ENCODE data around the gene DLL1. TPM values are rescaled to one million over a fixed set of nuclear protein-coding genes. Genes with fewer than 3 reads are reported as not detected.

DLL1 gene
- total RNA-seq, 1 donor from 2014 or later, result 12.9 TPM

DNA sequence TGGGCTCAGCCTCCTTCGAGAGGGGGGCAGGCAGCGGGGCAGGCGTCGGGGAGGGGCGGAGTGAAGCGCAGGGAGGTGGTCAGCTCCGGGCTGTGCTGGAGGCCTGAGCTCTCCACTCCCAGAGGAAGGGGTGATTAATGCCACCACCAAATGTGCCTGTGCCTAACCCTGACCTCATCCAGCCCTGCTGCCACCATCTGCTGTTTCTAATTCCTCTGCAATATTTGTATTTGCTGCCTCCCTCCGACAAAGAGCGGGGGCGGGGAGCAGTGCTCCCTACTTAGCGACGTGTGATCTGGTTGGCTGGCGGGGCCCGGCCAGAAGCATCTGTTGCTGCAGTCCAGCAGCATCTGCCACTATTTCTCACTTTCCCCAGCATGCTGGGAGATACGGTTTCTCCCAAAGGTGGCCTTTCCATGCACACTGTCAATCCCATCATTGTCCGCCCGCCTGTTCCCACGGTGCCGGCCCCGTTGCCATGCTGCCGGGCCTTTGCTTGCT is 47.0 kb downstream of the DLL1 start:
- H3K9me3 ChIP-seq, result no peaks in the 10 kb centered on the region
- H3K27ac ChIP-seq, result no peak overlapping the region
- TF ChIP-seq, protein P1, sequence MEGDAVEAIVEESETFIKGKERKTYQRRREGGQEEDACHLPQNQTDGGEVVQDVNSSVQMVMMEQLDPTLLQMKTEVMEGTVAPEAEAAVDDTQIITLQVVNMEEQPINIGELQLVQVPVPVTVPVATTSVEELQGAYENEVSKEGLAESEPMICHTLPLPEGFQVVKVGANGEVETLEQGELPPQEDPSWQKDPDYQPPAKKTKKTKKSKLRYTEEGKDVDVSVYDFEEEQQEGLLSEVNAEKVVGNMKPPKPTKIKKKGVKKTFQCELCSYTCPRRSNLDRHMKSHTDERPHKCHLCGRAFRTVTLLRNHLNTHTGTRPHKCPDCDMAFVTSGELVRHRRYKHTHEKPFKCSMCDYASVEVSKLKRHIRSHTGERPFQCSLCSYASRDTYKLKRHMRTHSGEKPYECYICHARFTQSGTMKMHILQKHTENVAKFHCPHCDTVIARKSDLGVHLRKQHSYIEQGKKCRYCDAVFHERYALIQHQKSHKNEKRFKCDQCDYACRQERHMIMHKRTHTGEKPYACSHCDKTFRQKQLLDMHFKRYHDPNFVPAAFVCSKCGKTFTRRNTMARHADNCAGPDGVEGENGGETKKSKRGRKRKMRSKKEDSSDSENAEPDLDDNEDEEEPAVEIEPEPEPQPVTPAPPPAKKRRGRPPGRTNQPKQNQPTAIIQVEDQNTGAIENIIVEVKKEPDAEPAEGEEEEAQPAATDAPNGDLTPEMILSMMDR (IDR thresholded peaks at IDR 0.05), result no peak
- ATAC-seq (no peak), DNase-seq (no peak)
- peaks cover 10% of the 10 kb centered on the region for H3K4me1 ChIP-seq
- intact Hi-C loops (cut with DNase I), result no loop called here
- no peaks in the 10 kb centered on the region for H3K36me3 ChIP-seq
- peaks cover 47% of the 10 kb centered on the region for H3K27me3 ChIP-seq (ENCODE audit: low read depth)
- H3K4me3 ChIP-seq, result no peak overlapping the region

DNA sequence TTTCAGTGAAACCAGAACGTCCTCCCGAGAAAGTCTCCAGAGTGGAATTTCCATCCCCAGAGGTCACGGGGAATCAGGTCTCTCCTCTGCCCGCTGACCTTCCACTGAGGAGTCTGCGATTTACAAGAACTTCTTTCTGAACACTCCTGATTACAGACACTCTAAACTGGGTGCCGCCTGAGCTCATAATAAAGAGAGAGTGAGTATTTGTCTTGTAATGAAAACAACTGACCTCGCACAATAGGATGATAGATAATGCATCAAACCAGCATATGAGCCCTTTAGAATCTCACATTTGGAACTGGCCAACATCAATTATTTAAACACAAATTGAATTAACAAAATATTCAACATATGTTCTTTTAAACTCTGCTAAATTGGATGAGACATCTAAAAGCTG is 47.5 kb downstream of the DLL1 start:
- Histone ChIP-seq H3K27me3 (ENCODE audit: low read depth) (peaks cover 43% of the 10 kb centered on the region), H3K9me3 (no peaks in the 10 kb centered on the region), H3K36me3 (no peaks in the 10 kb centered on the region), H3K27ac (no peak overlapping the region), H3K4me3 (no peak overlapping the region), H3K4me1 (peaks cover 10% of the 10 kb centered on the region)
- intact Hi-C loops (cut with DNase I), result no loop called here
- no peak for ATAC-seq
- TF ChIP-seq, protein P1 (IDR thresholded peaks at IDR 0.05), result no peak
- DNase-seq, result no peak

DNA sequence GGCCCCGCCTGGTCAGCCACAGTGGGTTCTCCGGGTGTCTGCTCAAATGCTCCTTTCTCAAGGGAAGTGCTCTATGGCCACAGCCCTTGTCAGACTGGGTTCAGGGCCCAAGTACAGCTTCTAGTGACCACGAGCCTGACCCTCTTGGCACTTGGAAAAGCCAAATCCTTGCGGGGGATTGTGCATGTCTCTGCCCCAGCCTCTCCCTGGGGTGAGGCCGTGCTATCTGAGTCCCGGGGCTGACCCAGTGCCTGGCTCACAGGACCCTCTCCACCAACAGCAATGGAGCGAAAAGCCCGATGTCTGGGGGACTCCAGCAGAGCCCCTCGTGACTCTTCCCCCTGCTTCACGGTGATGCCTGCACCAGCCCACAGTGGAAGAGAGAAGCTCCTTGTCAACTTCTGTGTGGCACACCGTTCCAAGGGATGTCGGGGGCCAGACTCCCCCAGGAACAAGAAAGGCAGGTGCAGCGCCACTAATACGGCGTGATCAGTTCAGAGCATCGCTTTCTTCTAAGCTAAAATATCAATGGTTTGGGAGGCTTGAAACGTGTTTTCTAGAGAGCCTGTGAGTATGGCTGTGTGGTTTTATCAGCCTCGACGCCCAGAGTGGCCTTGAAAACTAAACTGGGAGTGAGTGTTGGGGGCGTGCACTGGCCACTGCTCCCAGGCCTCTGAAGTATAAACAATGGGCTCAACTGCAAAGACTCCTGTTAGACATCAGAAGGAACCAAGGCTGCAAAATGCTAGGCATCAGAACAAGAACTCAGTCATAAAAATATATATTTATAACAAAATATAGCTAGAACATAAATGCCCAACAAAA is 51.9 kb downstream of the DLL1 start:
- intact Hi-C loops (cut with DNase I), result no loop called here
- Histone ChIP-seq H3K4me1 (no peaks in the 10 kb centered on the region), H3K27me3 (ENCODE audit: low read depth) (peaks cover 18% of the 10 kb centered on the region), H3K9me3 (no peaks in the 10 kb centered on the region), H3K4me3 (no peak overlapping the region), H3K36me3 (no peaks in the 10 kb centered on the region), H3K27ac (no peak overlapping the region)
- TF ChIP-seq, protein P1 (IDR thresholded peaks at IDR 0.05), result no peak
- DNase-seq (no peak), ATAC-seq (no peak)

DNA sequence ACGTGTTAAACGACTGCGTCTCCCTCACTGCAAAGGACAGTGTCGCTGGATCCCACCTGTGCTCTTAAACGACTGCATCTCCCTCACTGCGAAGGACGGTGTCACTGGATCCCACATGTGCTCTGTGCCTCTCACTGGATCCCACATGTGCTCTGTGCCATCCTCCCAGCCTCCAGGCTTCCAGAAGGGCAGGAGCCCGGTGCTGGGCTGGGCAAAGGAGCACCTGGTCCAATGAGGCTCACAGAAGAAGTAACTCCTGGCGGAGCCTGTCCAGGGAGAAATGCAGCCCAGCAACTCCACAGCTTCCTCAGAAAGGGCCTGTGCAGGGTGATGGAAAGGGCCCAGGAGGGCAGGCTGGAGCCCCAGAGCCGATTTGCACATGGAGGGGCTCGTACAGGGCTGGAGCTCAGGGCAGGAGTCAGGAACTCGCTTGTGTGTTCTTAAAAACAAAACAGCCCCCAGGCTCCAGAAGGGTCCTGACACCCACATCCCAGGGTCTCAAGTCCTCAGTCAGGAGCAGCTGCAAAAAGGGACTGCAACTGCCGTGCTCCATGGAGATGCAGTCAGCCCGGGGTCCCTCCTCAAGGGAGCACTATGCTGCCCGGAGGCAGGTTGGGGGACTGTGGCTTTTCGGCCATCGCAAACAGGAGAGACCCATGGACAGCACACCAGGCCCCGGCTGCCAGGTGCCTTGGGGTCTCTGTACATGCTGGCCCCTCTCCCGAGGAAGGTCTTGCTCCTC is 52.7 kb downstream of the DLL1 start:
- no peaks in the 10 kb centered on the region for H3K4me1 ChIP-seq
- H3K4me3 ChIP-seq, result no peak overlapping the region
- intact Hi-C loops (cut with DNase I), result no loop called here
- H3K27me3 ChIP-seq (ENCODE audit: low read depth), result peaks cover 14% of the 10 kb centered on the region
- ATAC-seq, result no peak
- no peak overlapping the region for H3K27ac ChIP-seq
- no peaks in the 10 kb centered on the region for H3K9me3 ChIP-seq
- H3K36me3 ChIP-seq, result no peaks in the 10 kb centered on the region
- TF ChIP-seq, protein P1 (IDR thresholded peaks at IDR 0.05), result no peak
- no peak for DNase-seq

DNA sequence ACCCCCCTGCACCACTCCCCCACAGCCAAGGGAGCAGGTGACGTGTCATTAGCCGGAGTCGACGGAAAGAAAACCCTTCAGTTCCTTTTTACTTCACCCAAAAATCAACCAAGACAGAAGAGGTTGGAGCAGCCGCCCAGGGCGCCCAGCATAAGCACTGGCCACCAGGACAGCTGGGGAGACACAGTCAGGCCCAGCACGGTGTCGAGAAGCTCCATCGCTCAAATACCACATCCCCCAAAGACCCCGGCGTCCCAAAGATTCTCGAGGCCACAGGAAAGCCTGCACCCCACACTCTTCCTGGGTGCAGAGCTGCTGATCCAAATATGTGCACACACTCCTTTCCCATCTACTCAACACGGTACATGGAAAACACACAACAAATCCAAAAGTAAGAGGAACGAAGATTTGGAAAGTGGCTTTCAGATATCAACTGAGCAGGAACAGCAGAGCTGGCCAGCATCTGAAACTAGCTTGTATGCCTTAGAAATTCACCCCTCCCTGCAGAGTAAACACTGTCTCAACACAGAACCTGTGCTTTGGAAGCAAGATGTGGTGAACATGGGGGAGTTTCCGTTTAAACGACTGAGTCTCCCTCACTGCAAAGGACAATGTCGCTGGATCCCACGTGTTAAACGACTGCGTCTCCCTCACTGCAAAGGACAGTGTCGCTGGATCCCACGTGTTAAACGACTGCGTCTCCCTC is 54.6 kb downstream of the DLL1 start:
- Histone ChIP-seq H3K36me3 (no peaks in the 10 kb centered on the region), H3K27me3 (ENCODE audit: low read depth) (peaks cover 8% of the 10 kb centered on the region), H3K4me3 (no peak overlapping the region), H3K27ac (no peak overlapping the region), H3K9me3 (no peaks in the 10 kb centered on the region), H3K4me1 (no peaks in the 10 kb centered on the region)
- no peak for ATAC-seq
- no peak for DNase-seq
- TF ChIP-seq, protein P1 (IDR thresholded peaks at IDR 0.05), result no peak
- intact Hi-C loops (cut with DNase I), result no loop called here

Measured in lower lobe of right lung (tissue), 2 donors.